Kidney (tissue), 14 donors: ENCODE data around the gene TRUB2. TPM values are rescaled to one million over a fixed set of nuclear protein-coding genes. Genes with fewer than 3 reads are reported as not detected.

Experiments
- DNase-seq, 5 donors: peaks; one replicate each; pipeline ENCODE4 v3.0.0-alpha.2; 2013 to 2020
- FAIRE-seq: peaks from 2 replicates; lab custom pipeline; 2012; peaks lifted over from hg19 to GRCh38; lab: Jason Lieb, UNC
- H3K27ac ChIP-seq, 2 donors: one replicate each; pipeline ENCODE4 v1.7.0; 2013; ENCODE audit warnings: low read depth in 2 of 2, low read length in 2 of 2, inconsistent platforms in 1 of 2
- H3K27me3 ChIP-seq: one replicate; pipeline ENCODE4 v1.7.1; 2013; ENCODE audit warnings: low read length, inconsistent platforms; ENCODE audit not compliant: control insufficient read depth, insufficient read depth
- H3K36me3 ChIP-seq, 3 donors: one replicate each; pipeline versions ENCODE4 v1.7.0 to v1.7.1; 2013; ENCODE audit warnings: low read length in 3 of 3, control low read depth in 1 of 3, inconsistent platforms in 1 of 3; ENCODE audit not compliant: insufficient read depth in 3 of 3, control insufficient read depth in 2 of 3
- H3K4me1 ChIP-seq, 3 donors: one replicate each; pipeline versions ENCODE4 v1.7.0 to v1.7.1; 2013; ENCODE audit warnings: low read length in 3 of 3, inconsistent platforms in 1 of 3, low read depth in 1 of 3; ENCODE audit not compliant: control insufficient read depth in 2 of 3, insufficient read depth in 2 of 3
- H3K4me3 ChIP-seq, 3 donors: one replicate each; pipeline versions ENCODE4 v1.7.0 to v1.8.1; 2013; ENCODE audit warnings: low read length in 3 of 3, control low read depth in 1 of 3, inconsistent platforms in 1 of 3
- H3K9ac ChIP-seq, 3 donors: one replicate each; pipeline versions ENCODE4 v1.7.0 to v1.7.1; 2013; ENCODE audit warnings: low read length in 3 of 3, control low read depth in 1 of 3, inconsistent platforms in 1 of 3
- H3K9me3 ChIP-seq, 3 donors: one replicate each; pipeline versions ENCODE4 v1.7.0 to v1.7.1; 2013; ENCODE audit warnings: low read length in 3 of 3, control low read depth in 1 of 3, inconsistent platforms in 1 of 3; ENCODE audit not compliant: control insufficient read depth in 2 of 3, insufficient read depth in 1 of 3
- intact Hi-C: fragments of 100-400 bp; cut with DNase I; formaldehyde crosslinking; loops from one replicate; pipeline ENCODE4 v1.11.1; 2022
- polyA plus RNA-seq: library from polyadenylated mRNA; stranded (reverse); fragments of 350-450 nt; fragmentation: Illumina TruSeq; extraction: RNeasy Lipid Tissue Mini Kit (QIAGEN cat#74804); gene quantifications from one replicate; pipeline ENCODE4 v1.2.3, GENCODE V29; 2014; ENCODE audit warnings: low read depth, low replicate concordance; ENCODE audit not compliant: insufficient read depth
- total RNA-seq: library from RNA; stranded (reverse); fragmentation: NEBNext Ultra II Directional; extraction: Animal tissue kit (Norgen Biotek cat#: 25700); gene quantifications from one replicate; pipeline ENCODE4 v1.2.1, GENCODE V29; 2021
- TF ChIP-seq, protein P1 (sequence below): IDR thresholded peaks from 3 replicates; pipeline ENCODE4 v1.5.1; 2012; ENCODE audit warnings: mild to moderate bottlenecking, moderate library complexity, borderline replicate concordance; ENCODE audit not compliant: insufficient read depth; ENCODE audit errors: extremely low read depth
- donor health status: control.
- donor health status: control.
- donor health status: control.
- donor health status: control.
- donor health status: control.
- donor health status: DM: yes; HTN: yes; CAD: no.
- donor health status: Normal renal cell carcinoma (clear cell type).

The TRUB2 gene
- total and polyA plus RNA-seq, 2 donors from 2014 or later, result 22.4 to 40.8 TPM

DNA sequence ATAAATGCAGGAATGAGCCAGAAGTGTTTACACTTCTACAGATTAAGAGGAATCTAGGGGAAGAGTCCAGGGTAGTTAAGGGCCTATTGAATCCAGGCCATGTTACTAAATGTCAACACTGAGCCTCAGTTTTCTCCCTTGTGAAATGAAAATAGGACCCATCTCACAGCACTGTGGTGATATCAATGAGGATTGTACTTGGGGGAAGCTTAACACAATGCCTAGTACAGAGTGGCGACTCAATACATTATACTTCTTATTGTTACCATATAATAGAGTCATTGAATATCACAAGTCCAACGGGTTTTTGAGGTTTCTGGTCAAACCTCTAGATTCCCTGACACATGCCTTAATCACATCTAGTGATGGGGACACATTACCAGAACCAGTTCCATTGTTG is 4.6 kb downstream of the TRUB2 start:
- DNase-seq, result no peak
- intact Hi-C loops, result no loop called here
- Histone ChIP-seq H3K36me3 (peaks cover 8 to 22% (median 13%) of the 10 kb centered on the region in 3 donors), H3K27ac (no peak overlapping the region), H3K9me3 (no peaks in the 10 kb centered on the region), H3K9ac (no peak overlapping the region), H3K4me3 (no peak overlapping the region), H3K4me1 (peaks cover 0 to 9% (median 7%) of the 10 kb centered on the region in 3 donors), H3K27me3 (no peaks in the 10 kb centered on the region)
- TF ChIP-seq, protein P1, sequence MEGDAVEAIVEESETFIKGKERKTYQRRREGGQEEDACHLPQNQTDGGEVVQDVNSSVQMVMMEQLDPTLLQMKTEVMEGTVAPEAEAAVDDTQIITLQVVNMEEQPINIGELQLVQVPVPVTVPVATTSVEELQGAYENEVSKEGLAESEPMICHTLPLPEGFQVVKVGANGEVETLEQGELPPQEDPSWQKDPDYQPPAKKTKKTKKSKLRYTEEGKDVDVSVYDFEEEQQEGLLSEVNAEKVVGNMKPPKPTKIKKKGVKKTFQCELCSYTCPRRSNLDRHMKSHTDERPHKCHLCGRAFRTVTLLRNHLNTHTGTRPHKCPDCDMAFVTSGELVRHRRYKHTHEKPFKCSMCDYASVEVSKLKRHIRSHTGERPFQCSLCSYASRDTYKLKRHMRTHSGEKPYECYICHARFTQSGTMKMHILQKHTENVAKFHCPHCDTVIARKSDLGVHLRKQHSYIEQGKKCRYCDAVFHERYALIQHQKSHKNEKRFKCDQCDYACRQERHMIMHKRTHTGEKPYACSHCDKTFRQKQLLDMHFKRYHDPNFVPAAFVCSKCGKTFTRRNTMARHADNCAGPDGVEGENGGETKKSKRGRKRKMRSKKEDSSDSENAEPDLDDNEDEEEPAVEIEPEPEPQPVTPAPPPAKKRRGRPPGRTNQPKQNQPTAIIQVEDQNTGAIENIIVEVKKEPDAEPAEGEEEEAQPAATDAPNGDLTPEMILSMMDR, result no peak
- FAIRE-seq, result no peak

DNA sequence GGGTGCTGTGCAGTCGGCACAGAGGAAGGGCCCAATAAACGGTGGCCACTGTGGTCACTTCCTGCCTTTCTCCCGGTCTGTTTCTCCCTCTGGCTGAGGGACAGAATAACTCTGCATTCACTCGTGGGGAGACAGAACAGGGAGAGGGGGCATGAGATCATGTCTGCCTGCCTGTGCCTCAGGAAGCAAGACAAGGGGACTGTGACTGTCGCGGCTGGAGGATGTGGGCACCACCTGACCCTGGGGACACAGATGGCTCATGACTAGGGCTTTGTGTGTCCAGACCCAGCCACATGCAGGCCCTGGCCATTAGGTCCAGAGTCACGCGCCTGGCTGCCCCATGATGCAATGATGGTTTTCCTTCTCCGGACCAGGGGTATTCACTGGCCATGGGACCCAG is 5.8 kb downstream of the TRUB2 start:
- Histone ChIP-seq H3K9ac (no peak overlapping the region), H3K27me3 (no peaks in the 10 kb centered on the region), H3K4me3 (no peak overlapping the region), H3K27ac (no peak overlapping the region), H3K4me1 (peaks cover 0 to 4% (median 3%) of the 10 kb centered on the region in 3 donors), H3K9me3 (no peaks in the 10 kb centered on the region), H3K36me3 (peaks cover 8 to 22% (median 13%) of the 10 kb centered on the region in 3 donors)
- DNase-seq, result no peak
- FAIRE-seq, result no peak
- intact Hi-C loops, result no loop called here
- TF ChIP-seq, protein P1, result no peak

DNA sequence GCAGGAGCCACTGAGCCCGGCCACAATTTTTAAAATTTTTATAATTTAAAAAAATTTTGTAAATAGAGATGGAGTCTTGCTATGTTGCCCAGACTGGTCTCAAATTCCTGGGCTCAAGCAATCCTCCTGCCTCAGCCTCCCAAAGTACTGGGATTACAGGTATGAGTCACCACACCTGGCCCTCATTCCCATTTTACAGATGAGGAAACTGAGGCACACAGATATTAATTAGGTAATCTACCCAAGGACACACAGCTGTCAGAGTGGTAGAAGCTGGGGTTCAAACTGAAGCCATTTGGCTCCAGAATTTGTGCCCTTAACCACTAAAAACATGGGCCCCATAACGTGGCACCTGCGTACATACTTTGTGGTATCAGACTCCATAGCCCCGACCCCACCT is 7.5 kb downstream of the TRUB2 start:
- FAIRE-seq (no peak), DNase-seq (no peak)
- Histone ChIP-seq H3K27me3 (no peaks in the 10 kb centered on the region), H3K9ac (no peak overlapping the region), H3K4me1 (no peaks in the 10 kb centered on the region), H3K4me3 (no peak overlapping the region), H3K27ac (no peak overlapping the region), H3K36me3 (peaks cover 5 to 29% (median 19%) of the 10 kb centered on the region in 3 donors), H3K9me3 (no peaks in the 10 kb centered on the region)
- intact Hi-C loops, result no loop called here
- TF ChIP-seq, protein P1, result no peak

DNA sequence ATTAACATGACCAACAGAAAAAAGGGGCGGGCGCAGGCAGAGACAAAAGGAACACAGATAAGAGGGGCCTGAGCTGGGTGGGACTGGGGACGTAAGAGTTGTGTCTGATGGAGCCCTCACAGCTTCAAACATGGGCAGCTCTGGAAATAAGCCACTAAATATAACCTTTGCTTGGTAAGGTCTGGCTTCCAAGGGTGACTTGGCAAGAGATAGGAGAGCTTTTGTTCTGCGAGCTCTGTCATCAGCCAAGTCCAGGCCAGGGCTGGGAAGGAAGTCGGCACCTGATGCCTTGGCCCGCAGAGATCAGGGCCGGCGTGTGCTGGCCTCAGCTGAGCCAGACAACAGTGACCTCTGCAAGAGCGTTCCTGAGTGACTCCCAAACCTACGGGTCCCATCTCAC is 11.8 kb downstream of the TRUB2 start:
- intact Hi-C loops, result no loop called here

More for the DNA sequence above, 11.8 kb downstream of the TRUB2 start:
- TF ChIP-seq, protein P1, result no peak
- H3K36me3 ChIP-seq, result peaks cover 5 to 26% (median 21%) of the 10 kb centered on the region in 3 donors
- H3K4me1 ChIP-seq, result no peaks in the 10 kb centered on the region
- DNase-seq (no peak), FAIRE-seq (no peak)
- H3K27me3 ChIP-seq, result no peaks in the 10 kb centered on the region
- no peak overlapping the region for H3K4me3 ChIP-seq
- no peaks in the 10 kb centered on the region for H3K9me3 ChIP-seq
- no peak overlapping the region for H3K27ac ChIP-seq
- H3K9ac ChIP-seq, result no peak overlapping the region
